A549 treated with ZK216348 at 1 μM for 4 hours (cell line): ENCODE measurements around the gene IL25. TPM values are rescaled to one million over a fixed set of nuclear protein-coding genes. Genes with fewer than 3 reads are reported as not detected.

Source experiments
- total RNA-seq: library from RNA; stranded (reverse); fragments of 200-300 nt; extraction: Qiagen RNA extraction; gene quantifications from 5 replicates; pipeline ENCODE4 v1.2.3, GENCODE V29; 2022; ENCODE audit warnings: low read depth

IL25 gene
- total RNA-seq, result not detected in 5 replicates

GRCh38 chr14:23372509-23372908, at the start of gene IL25:
IL25 (plus strand) TSS chr14:23372809.

GRCh38 chr14:23352506-23353432, 19.8 kb upstream of the IL25 start, which contains the start of gene SLC22A17:
SLC22A17 (minus strand) TSS chr14:23352887.

GRCh38 chr14:23365036-23365731, 7.4 kb upstream of the IL25 start, which contains the start of gene EFS:
EFS (minus strand) TSS chr14:23365172; CDS start chr14:23365025, 147 bp downstream.

GRCh38 chr14:23376482-23377197, 4.0 kb downstream of the IL25 start, which contains the start of gene CMTM5:
CMTM5 (plus strand) TSS chr14:23377046; CDS start chr14:23377252, 206 bp downstream.

GRCh38 chr14:23407516-23408306, 35.1 kb downstream of the IL25 start, which contains the start of gene MYH6:
MYH6 (minus strand) TSS chr14:23408273; CDS start chr14:23407223, 1,050 bp downstream.

Other genes with a start within 250 kb of the IL25 start
- 0.73 to 1.9 TPM (median 1.4 TPM) in 5 replicates for gene SLC7A8, start 189.1 kb upstream of the IL25 start, total RNA-seq
- not detected in 5 replicates for gene RNF212B, start 134.9 kb upstream of the IL25 start, total RNA-seq
- 5.7 to 9.9 TPM (median 9.2 TPM) in 5 replicates for gene HOMEZ, start 86.7 kb upstream of the IL25 start, total RNA-seq
- gene PPP1R3E, start 70.0 kb upstream of the IL25 start, total RNA-seq, result 3.0 to 5.3 TPM (median 3.6 TPM) in 5 replicates
- gene BCL2L2, start 66.0 kb upstream of the IL25 start, total RNA-seq, result 15.2 to 23.4 TPM (median 20.0 TPM) in 5 replicates
- gene PABPN1, start 51.4 kb upstream of the IL25 start, total RNA-seq, result 138 to 165 TPM (median 160 TPM) in 5 replicates
- gene SLC22A17, start 19.9 kb upstream of the IL25 start, total RNA-seq, result 5.4 to 8.1 TPM (median 6.9 TPM) in 5 replicates
- not detected in 5 replicates for gene EFS, start 7.6 kb upstream of the IL25 start, total RNA-seq
- not detected in 5 replicates for gene CMTM5, start 4.2 kb downstream of the IL25 start, total RNA-seq
- 0.02 TPM in 1 of 5 replicates, not detected in the others for gene MYH6, start 35.5 kb downstream of the IL25 start, total RNA-seq
- not detected in 5 replicates for gene MYH7, start 62.9 kb downstream of the IL25 start, total RNA-seq
- 54.4 to 73.7 TPM (median 65.0 TPM) in 5 replicates for gene NGDN, start 96.9 kb downstream of the IL25 start, total RNA-seq
- 0.85 to 1.8 TPM (median 1.3 TPM) in 5 replicates for gene ZFHX2, start 179.0 kb downstream of the IL25 start, total RNA-seq
- gene THTPA, start 183.5 kb downstream of the IL25 start, total RNA-seq, result 11.9 to 15.2 TPM (median 15.0 TPM) in 5 replicates
- gene AP1G2, start 195.0 kb downstream of the IL25 start, total RNA-seq, result 34.0 to 61.8 TPM (median 48.7 TPM) in 5 replicates
- gene JPH4, start 206.0 kb downstream of the IL25 start, total RNA-seq, result 0.04 to 0.08 TPM (median 0.07 TPM) in 3 of 5 replicates, not detected in the others